ENCODE results near the gene SERPING1. TPM values are rescaled to one million over a fixed set of nuclear protein-coding genes. Genes with fewer than 3 reads are reported as not detected.
A peak's percentile ranks its signal among the peaks of the same experiment; 100 is the strongest.

SERPING1 gene
- total RNA-seq, 1 donor from 2014 or later: 347 TPM

DNA sequence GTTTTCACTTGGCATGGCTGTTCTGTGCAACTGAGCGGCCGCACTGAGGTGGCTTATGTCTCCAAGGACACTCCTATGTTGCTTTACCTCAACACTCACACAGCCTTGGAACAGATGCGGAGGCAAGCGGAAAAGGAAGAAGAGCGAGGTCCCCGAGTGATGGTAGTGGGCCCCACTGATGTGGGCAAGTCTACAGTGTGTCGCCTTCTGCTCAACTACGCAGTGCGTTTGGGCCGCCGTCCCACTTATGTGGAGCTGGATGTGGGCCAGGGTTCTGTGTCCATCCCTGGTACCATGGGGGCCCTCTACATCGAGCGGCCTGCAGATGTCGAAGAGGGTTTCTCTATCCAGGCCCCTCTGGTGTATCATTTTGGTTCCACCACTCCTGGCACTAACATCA lies 62.2 kb downstream of the SERPING1 start:
- H3K4me1 Mint-ChIP-seq (ENCODE audit: unreplicated experiment): peaks cover 18% of the 10 kb centered on the region
- H3K27me3 Mint-ChIP-seq (ENCODE audit: unreplicated experiment): peaks cover 7% of the 10 kb centered on the region
- TF ChIP-seq, protein P1, sequence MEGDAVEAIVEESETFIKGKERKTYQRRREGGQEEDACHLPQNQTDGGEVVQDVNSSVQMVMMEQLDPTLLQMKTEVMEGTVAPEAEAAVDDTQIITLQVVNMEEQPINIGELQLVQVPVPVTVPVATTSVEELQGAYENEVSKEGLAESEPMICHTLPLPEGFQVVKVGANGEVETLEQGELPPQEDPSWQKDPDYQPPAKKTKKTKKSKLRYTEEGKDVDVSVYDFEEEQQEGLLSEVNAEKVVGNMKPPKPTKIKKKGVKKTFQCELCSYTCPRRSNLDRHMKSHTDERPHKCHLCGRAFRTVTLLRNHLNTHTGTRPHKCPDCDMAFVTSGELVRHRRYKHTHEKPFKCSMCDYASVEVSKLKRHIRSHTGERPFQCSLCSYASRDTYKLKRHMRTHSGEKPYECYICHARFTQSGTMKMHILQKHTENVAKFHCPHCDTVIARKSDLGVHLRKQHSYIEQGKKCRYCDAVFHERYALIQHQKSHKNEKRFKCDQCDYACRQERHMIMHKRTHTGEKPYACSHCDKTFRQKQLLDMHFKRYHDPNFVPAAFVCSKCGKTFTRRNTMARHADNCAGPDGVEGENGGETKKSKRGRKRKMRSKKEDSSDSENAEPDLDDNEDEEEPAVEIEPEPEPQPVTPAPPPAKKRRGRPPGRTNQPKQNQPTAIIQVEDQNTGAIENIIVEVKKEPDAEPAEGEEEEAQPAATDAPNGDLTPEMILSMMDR (IDR thresholded peaks at IDR 0.05; ENCODE audit: unreplicated experiment): no peak
- peak overlapping the region; percentile 31 for H3K27ac Mint-ChIP-seq (ENCODE audit: unreplicated experiment)
- H3K36me3 Mint-ChIP-seq (ENCODE audit: low read depth, unreplicated experiment): peaks cover 26% of the 10 kb centered on the region
- DNase-seq (ENCODE audit: low spot score): no peak
- H3K9me3 Mint-ChIP-seq (ENCODE audit: unreplicated experiment): no peaks in the 10 kb centered on the region
- H3K4me3 Mint-ChIP-seq (ENCODE audit: unreplicated experiment): peak overlapping the region; percentile 37

GRCh38 chr11:57662893-57663292 lies 65.4 kb downstream of the SERPING1 start:
- H3K27ac Mint-ChIP-seq (ENCODE audit: unreplicated experiment): no peak overlapping the region
- no peaks in the 10 kb centered on the region for H3K9me3 Mint-ChIP-seq (ENCODE audit: unreplicated experiment)
- H3K36me3 Mint-ChIP-seq (ENCODE audit: low read depth, unreplicated experiment): peaks cover 38% of the 10 kb centered on the region
- H3K4me3 Mint-ChIP-seq (ENCODE audit: unreplicated experiment): no peak overlapping the region
- DNase-seq (ENCODE audit: low spot score): no peak
- H3K4me1 Mint-ChIP-seq (ENCODE audit: unreplicated experiment): peaks cover 22% of the 10 kb centered on the region
- peaks cover 13% of the 10 kb centered on the region for H3K27me3 Mint-ChIP-seq (ENCODE audit: unreplicated experiment)
- TF ChIP-seq, protein P1 (IDR thresholded peaks at IDR 0.05; ENCODE audit: unreplicated experiment): no peak

DNA sequence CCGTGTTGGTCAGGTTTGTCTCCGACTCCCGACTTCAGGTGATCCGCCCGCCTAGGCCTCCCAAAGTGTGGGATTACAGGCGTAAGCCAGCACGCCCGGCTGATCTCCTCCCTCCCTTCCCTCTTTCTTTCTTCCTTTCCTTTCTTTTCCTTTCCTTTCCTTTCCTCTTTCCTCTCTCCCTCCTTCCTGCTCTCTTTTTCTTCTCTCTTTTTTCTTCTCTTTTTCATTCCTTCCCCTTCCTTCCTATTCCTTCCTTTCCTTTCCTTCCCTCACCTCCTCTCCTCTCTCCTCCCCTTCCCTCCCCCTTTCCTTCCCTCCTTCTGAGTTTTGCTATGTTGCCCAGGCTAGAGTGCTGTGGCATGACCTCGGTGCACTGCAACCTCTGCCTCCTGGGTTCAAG lies 66.5 kb downstream of the SERPING1 start:
- TF ChIP-seq, protein P1 (IDR thresholded peaks at IDR 0.05; ENCODE audit: unreplicated experiment): no peak
- no peak for DNase-seq (ENCODE audit: low spot score)
- H3K27ac Mint-ChIP-seq (ENCODE audit: unreplicated experiment): no peak overlapping the region
- H3K9me3 Mint-ChIP-seq (ENCODE audit: unreplicated experiment): no peaks in the 10 kb centered on the region
- peaks cover 19% of the 10 kb centered on the region for H3K27me3 Mint-ChIP-seq (ENCODE audit: unreplicated experiment)
- H3K36me3 Mint-ChIP-seq (ENCODE audit: low read depth, unreplicated experiment): peaks cover 43% of the 10 kb centered on the region
- peaks cover 22% of the 10 kb centered on the region for H3K4me1 Mint-ChIP-seq (ENCODE audit: unreplicated experiment)
- no peak overlapping the region for H3K4me3 Mint-ChIP-seq (ENCODE audit: unreplicated experiment)

Small RNAs within 50 kb of the gene (microRNA-seq; reads per million reads assigned to microRNA genes)
- 7,708 reads per million, percentile 98 among the genes with 10 or more reads in this experiment for gene MIR130A (ENCODE audit: unreplicated experiment)

Other genes with a start within 250 kb of the SERPING1 start
- gene PRG3, start 216.5 kb upstream of the SERPING1 start, total RNA-seq (ENCODE audit: unreplicated experiment): not detected
- gene PRG2, start 207.0 kb upstream of the SERPING1 start, total RNA-seq (ENCODE audit: unreplicated experiment): not detected
- 17.5 TPM for gene SLC43A3, start 170.6 kb upstream of the SERPING1 start, total RNA-seq (ENCODE audit: unreplicated experiment)
- 0.62 TPM for gene RTN4RL2, start 137.2 kb upstream of the SERPING1 start, total RNA-seq (ENCODE audit: unreplicated experiment)
- 10.4 TPM for gene SLC43A1, start 82.0 kb upstream of the SERPING1 start, total RNA-seq (ENCODE audit: unreplicated experiment)
- 60.2 TPM for gene TIMM10, start 66.9 kb upstream of the SERPING1 start, total RNA-seq (ENCODE audit: unreplicated experiment)
- gene SMTNL1, start 60.1 kb upstream of the SERPING1 start, total RNA-seq (ENCODE audit: unreplicated experiment): 45.2 TPM
- 56.2 TPM for gene UBE2L6, start 30.0 kb upstream of the SERPING1 start, total RNA-seq (ENCODE audit: unreplicated experiment)
- gene YPEL4, start 52.2 kb downstream of the SERPING1 start, total RNA-seq (ENCODE audit: unreplicated experiment): not detected
- gene CLP1, start 60.1 kb downstream of the SERPING1 start, total RNA-seq (ENCODE audit: unreplicated experiment): 31.1 TPM
- gene ZDHHC5, start 70.4 kb downstream of the SERPING1 start, total RNA-seq (ENCODE audit: unreplicated experiment): 78.3 TPM
- 20.5 TPM for gene MED19, start 114.5 kb downstream of the SERPING1 start, total RNA-seq (ENCODE audit: unreplicated experiment)
- gene TMX2, start 114.9 kb downstream of the SERPING1 start, total RNA-seq (ENCODE audit: unreplicated experiment): 51.0 TPM
- 210 TPM for gene SELENOH, start 143.8 kb downstream of the SERPING1 start, total RNA-seq (ENCODE audit: unreplicated experiment)
- gene BTBD18, start 154.1 kb downstream of the SERPING1 start, total RNA-seq (ENCODE audit: unreplicated experiment): not detected
- gene CTNND1, start 164.1 kb downstream of the SERPING1 start, total RNA-seq (ENCODE audit: unreplicated experiment): 350 TPM

All from endothelial cell (in vitro differentiated cells).